GM19193 (cell line): ENCODE results near the gene USO1.
A peak's percentile ranks its signal among the peaks of the same experiment; 100 is the strongest.

Source experiments
- POLR2A ChIP-seq: IDR thresholded peaks from 4 replicates; pipeline ENCODE4 v1.6.1; 2011; ENCODE audit not compliant: insufficient read depth, insufficient read length; ENCODE audit errors: extremely low read depth

Gene USO1, protein sequence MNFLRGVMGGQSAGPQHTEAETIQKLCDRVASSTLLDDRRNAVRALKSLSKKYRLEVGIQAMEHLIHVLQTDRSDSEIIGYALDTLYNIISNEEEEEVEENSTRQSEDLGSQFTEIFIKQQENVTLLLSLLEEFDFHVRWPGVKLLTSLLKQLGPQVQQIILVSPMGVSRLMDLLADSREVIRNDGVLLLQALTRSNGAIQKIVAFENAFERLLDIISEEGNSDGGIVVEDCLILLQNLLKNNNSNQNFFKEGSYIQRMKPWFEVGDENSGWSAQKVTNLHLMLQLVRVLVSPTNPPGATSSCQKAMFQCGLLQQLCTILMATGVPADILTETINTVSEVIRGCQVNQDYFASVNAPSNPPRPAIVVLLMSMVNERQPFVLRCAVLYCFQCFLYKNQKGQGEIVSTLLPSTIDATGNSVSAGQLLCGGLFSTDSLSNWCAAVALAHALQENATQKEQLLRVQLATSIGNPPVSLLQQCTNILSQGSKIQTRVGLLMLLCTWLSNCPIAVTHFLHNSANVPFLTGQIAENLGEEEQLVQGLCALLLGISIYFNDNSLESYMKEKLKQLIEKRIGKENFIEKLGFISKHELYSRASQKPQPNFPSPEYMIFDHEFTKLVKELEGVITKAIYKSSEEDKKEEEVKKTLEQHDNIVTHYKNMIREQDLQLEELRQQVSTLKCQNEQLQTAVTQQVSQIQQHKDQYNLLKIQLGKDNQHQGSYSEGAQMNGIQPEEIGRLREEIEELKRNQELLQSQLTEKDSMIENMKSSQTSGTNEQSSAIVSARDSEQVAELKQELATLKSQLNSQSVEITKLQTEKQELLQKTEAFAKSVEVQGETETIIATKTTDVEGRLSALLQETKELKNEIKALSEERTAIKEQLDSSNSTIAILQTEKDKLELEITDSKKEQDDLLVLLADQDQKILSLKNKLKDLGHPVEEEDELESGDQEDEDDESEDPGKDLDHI

DNA sequence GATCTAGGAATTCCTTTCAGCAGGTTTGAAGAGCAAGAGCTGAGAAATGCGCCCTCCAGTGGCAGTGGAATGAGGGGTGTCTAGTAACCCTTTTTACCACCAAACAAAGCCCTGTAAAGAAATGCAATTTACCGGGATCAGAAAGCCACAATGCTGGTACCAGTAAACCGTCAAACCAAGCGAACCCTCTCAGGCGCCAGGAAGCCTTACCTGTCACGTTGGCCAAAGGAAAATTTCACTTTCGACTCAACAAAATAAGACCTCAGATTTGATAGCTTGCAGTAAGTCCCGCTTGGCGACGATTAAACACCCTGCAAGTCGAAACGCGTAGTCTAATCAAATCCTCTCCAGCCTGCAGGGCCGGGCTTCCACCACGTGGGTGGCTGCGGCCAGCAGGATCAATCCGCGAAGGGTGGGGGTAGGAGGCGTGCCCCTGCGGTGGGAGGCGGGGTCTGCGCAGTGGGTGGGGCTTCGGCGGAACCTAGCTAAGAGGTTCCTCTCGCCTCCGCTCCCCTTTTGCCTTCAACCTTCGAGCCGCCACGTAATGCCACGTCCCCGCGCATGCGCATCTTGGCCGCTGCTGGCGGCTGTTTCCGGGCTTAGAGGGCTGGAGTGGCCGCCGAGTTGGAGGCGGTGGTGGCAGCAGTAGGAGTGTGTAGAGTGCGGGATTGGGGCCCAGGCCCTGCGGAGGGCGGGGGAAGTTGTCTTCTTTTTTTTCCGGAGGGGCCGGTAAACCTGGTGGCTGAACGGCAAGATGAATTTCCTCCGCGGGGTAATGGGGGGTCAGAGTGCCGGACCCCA is at the start of gene USO1:
Gene USO1 (plus strand): TSS at position 512 of the 801 bp plus-strand sequence. CDS start 243 bp downstream, at position 755.
- peak; percentile 97 for TF ChIP-seq POLR2A

DNA sequence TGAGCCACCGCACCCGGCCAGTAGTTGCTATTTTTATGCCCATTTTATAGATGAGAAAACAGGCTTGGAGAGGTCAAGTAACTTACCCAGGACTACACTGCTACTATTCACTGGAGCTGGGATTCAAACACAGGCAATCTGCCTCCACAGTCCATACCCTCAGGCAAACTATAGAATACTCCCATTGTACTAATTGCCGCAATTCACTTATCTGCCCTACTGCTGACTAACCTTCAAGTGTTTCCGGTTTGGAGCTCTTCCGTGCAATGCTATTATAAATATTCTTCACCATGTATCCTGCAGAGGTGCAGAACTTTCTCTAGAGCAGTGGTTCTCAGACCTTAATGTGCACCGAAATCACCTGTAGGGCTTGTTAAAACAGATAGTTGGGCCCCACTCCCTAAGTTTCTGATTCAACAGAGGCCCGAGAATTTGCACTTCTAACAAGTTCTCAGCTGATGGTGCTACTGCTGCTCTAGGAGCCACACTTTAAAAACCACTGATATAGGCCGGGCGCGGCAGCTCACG is 49.3 kb upstream of the USO1 start:
- no peak for TF ChIP-seq POLR2A

DNA sequence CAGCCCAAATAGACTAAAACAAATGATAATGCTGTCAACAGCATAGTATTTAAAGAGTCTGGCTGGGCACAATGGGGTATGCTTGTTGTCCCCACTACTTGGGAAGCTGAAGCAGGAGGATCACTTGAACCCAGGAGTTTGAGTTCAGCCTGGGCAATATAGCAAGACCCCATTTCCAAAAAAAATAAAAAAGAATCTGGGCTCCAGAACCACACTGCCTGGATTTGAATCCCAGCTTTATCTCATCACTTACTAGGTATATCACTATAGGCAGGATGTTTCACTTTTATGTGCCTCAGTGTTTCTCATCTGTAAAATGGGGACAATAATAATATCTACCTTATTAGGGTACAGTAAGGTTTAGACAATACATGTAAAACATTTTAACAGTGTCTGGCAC is 45.9 kb upstream of the USO1 start:
- TF ChIP-seq POLR2A = no peak

DNA sequence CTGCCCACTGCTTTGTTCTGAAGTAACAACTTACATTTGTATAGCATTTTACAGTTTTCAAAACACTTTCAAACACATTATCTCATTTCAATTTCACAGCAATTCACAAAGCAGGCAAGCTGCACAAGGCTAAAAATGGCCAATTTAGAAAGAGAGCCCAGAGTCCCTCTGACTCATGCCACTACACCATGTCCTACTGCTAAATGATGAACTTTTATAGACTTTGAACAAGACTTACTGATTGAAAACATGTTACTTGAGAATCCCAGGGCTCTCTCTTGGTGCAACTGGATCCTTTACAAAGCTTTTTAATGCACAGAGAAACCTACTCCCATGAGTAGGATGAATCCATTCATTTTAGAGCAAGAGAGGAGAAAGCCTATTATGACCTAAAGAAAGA is 45.4 kb upstream of the USO1 start:
- TF ChIP-seq POLR2A = no peak

DNA sequence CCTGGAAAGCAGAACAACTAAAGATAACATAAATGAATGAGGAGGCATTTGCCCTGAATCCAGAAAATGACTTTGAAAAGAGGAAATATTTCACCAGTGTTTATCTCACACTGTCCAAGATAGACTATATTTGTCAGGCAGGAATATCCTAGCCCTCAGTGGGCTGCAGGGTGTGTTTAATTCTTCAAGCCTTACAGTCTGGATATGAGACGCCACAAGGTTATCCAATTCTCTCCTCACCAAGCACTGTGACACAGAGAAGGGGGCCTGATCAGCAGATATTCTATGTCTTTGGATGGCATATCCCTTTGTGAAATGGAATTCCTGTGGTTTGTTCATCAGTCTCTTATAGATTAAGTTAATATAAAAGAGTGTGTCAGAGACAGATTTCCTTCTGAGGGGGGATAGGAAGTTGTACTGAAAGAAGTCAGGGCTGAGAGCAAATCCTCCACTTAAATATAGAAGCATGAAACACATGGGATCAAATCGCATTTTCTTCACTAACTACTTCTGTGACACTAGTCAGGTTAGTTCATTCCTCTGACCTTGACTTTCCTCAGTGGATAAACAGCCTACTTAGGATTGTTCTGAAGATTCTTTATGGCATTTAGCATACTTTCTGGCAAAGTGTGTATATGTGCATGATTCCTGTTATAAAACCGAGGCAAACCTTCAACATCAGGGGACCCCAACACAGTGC is 44.4 kb upstream of the USO1 start:
- no peak for TF ChIP-seq POLR2A

DNA sequence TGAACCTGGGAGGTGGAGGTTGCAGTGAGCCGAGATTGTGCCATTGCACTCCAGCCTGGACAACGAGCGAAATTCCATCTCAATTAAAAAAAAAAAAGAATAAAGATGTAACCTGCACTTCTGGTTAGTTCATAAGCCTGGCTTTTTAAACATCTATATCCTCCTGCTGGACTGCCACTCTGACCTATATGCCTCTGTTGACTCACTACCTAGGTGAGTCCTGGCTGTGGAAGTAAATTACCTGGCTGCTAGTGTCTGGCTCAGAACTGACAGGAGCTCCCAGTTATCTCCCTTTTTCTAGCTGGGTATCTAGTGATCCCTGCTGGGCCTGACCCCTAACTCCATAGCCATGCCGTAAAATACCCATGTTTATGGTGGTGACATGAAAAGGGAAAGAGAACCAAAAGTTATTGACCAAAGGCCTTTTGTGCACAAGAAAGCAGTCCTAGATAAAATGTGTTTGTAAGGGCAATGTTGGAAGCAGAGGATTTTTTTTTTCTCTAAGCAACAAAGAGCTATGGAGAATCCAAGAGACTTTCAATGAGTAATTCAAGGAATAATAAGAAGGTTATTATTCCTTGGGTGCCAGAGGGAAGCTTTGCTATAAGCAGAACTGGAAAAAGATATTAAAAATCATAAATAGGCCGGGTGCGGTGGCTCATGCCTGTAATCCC is 40.8 kb upstream of the USO1 start:
- no peak for TF ChIP-seq POLR2A

DNA sequence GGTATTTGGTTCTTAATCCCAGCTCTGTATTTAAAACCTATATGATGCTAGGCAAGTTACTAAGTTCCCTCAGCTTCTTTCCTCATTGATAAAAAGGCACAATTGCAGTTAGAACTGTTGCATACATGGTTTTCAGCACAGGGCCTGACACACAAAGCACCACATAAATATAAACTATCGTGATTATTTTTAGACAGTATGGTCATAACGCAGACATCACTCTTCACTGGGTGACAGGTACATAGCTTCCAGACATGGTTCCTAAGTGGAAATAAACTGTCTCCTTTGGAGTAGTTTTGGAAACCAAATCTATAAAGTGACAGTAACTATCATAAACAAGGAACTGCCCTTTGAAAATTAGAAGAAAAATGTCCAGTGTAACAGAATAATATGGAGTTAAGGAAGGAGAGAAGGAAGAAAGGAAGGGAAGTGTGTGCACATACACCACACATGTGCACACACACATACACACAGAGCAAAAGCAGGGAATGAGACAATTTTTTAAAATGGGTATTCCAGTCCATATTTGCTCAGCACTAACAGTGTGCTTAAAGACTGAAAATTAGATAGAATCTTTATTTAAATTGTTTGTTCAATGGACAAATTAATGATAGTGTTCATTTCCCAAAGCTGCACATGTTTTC is 38.7 kb upstream of the USO1 start:
- TF ChIP-seq POLR2A = no peak

DNA sequence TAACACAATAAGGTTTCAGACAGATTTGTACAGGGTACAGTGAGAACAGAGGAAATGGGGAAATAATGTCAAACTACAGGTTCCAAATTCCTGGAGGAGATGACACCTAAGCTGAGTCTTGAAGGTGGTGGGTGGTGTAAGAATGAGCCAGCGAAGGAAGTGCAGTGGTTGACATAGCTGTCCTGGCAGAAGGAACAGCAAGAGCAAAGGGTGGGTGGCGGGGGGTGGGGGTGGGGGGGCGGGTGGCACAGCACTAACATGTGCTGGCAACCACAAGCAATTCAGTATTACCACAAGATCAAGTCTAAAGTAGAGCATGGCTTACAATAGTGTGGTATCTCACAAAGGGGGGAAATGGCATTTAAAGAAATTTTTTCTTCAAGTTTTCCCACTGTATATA is 38.0 kb upstream of the USO1 start:
- no peak for TF ChIP-seq POLR2A

DNA sequence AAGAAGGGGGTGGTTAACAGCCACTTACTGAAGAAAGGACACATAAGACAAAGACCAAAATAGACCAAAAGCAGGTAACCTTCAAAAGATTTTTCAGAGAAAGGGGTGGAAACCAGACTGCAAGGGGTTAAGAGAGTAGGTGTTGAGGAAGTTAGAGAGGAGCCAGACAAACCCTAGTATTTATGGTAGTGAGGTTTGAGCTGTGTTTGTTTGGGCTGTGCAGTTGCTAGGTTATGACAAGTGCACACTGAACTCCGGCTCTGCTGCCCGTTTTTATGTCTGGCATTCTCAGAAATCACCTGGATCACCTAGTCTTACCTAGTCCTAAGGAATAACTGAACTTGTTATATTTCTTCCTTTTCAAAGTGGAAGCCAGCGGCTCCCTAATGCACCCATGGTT is 28.3 kb upstream of the USO1 start:
- TF ChIP-seq POLR2A = no peak

DNA sequence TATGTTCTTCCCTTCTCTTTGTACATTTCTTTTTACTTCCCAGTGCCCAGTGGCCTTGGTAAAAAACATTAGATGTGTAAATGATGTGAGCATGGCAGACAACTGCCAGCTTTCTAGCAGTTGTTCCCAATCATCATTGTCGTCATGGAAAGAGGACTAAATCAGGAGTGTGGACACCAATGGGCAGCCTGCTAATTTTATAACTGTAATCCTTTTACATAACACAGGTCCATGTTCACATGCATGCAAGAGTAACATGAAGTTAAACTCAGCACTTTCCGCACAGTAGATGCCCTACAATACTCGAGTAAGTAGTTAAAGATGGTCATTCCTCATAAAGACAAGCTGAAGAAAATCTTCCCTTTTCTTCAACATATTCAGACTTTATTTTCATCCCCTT is 27.8 kb upstream of the USO1 start:
- no peak for TF ChIP-seq POLR2A

DNA sequence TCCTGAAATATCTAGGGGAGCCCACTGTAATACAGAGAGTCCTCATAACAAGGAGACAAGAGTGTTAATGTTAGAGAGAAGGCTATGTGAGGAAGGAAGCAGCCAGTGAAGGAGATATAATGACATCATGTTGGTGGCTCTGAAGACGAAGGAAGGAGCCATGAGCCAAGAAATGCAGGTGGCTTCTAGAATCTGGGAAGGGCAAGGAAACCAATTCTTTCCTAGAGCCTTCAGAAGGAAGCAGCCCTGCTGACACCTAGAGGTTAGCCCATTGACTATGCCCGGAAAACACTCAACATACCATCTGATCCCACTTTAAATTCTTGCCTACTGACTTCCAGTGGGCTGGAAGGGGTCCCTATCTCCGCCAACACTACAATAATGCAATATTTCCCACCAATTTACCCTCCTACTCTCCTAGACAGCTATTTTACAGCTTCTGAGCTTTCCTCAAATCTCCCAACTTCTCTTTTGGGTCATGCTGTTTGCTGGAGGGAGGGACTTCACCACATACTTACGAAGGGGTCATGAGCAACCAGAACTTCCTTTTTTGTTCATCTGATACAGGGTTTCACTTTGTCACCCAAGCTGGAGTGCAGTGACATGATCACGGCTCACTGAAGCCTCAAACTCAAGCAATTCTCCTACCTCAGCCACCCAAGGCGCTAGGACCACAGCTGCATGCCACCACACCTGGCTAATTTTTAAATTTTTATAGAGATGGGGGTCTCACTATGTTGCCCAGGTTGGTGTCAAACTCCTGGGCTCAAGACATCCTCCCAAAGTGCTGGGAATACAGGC is 26.0 kb upstream of the USO1 start:
- no peak for TF ChIP-seq POLR2A

DNA sequence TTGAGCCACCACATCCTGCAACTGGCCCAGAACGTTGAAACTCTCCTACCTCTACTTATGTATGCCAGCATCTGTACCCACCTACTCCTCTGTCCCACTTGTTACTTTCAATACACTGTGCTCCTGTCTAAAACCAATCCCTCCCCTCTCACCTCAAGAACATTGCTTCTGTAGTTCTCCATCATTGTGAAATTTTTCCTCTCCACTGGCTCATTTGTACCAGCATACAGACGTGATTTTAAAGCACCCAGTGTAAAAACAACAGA is 25.5 kb upstream of the USO1 start:
- no peak for TF ChIP-seq POLR2A

DNA sequence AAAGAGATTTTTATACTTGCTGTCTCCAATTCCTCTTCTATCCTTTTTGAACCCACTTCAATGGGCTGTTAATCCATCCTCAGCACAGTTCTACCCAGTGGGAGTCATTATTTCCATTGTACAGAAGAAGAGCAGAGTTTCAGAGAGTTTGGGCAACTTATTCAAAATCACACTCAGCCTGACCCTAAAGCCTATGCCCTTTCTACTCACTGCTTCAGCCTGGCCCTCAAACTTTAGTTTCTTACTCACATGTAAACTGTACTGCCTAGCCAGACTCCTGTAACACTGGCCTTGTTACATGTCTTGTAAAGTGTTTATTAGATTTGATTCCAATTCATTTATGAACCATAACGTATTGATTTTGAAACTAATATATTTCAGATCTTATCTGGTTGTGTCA is 25.1 kb upstream of the USO1 start:
- no peak for TF ChIP-seq POLR2A

DNA sequence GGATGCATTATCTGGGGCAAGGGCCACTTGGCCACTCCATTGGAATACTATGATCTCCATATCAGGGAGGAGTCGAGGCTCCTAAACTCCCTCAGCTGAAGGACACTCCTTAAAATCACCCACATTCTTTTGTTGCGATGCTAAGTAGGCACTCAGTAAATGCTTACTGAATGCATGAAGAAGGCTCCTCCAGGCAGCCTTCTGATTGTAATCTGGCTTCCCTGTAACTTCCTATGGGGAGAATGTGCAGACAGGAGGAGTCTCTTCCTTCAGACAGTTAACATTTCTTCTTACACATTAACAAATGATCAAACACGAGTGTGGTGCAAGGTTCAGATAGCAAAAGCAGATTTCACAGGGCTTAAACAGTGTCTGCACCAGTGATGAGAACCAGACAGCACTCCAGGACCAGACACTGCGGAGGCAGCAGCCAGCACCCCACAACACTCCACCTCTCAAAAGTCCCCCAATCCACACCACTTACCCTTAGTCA is 21.4 kb upstream of the USO1 start:
- no peak for TF ChIP-seq POLR2A
